Adrenal gland (tissue), 5 donors: ENCODE measurements around the gene IL10RB.

Experiments used
- POLR2A ChIP-seq, 2 donors: fragments of 450-650 bp; IDR thresholded peaks; one replicate each; pipeline ENCODE4 v1.6.1; 2017; ENCODE audit warnings: antibody characterized with exemption in 2 of 2, mild to moderate bottlenecking in 2 of 2, moderate library complexity in 1 of 2
- TF ChIP-seq, protein P1 (sequence below), 6 experiments: fragments of 450-650 bp in 4 of 6; fragments of 200-600 bp in 2 of 6; sonication (generic) in 1 of 6; IDR thresholded peaks; 1 replicate in 5 of 6; 2 replicates in 1 of 6; pipeline versions ENCODE4 v1.5.1 to v1.8.0; 2016 to 2021; ENCODE audit warnings: antibody characterized with exemption in 6 of 6, mild to moderate bottlenecking in 2 of 6, moderate library complexity in 1 of 6
- donor health status: DM: no; HTN: no; CAD: no.

DNA sequence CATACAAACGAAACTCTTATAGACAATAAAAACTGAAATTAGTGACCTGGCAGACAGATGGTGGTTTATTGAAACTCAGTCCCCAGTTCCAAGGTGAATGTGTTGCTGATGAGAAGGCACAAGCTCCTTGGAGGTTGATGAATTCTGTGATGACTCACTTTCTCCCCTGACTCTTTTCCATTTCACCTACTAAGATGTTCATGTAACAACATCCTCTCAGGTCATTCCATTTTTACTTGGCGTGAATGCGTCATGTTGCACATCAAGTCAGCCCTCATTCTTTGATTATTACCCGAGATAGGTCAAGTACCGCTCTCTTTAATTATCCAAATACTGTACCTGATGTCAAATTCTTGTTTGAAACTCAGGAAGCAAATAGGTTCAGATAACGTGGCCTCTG, 10.1 kb upstream of the IL10RB start:
- TF ChIP-seq, protein P1, sequence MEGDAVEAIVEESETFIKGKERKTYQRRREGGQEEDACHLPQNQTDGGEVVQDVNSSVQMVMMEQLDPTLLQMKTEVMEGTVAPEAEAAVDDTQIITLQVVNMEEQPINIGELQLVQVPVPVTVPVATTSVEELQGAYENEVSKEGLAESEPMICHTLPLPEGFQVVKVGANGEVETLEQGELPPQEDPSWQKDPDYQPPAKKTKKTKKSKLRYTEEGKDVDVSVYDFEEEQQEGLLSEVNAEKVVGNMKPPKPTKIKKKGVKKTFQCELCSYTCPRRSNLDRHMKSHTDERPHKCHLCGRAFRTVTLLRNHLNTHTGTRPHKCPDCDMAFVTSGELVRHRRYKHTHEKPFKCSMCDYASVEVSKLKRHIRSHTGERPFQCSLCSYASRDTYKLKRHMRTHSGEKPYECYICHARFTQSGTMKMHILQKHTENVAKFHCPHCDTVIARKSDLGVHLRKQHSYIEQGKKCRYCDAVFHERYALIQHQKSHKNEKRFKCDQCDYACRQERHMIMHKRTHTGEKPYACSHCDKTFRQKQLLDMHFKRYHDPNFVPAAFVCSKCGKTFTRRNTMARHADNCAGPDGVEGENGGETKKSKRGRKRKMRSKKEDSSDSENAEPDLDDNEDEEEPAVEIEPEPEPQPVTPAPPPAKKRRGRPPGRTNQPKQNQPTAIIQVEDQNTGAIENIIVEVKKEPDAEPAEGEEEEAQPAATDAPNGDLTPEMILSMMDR (IDR thresholded peaks at IDR 0.05) = no peak
- no peak for TF ChIP-seq POLR2A (IDR thresholded peaks at IDR 0.05)
